ENCODE measurements around the gene GPSM1. TPM values are rescaled to one million over a fixed set of nuclear protein-coding genes. Genes with fewer than 3 reads are reported as not detected.
A peak's percentile ranks its signal among the peaks of the same experiment; 100 is the strongest.

The GPSM1 gene
- total and polyA plus RNA-seq, 2 donors (not counting 1 experiment from before 2014, with no cell fraction given) = 2.4 to 6.3 TPM

- no peak for TF ChIP-seq CTCF (IDR thresholded peaks at IDR 0.05)
- TF ChIP-seq EZH2 (IDR thresholded peaks at IDR 0.05; ENCODE audit: borderline replicate concordance, insufficient read depth, low read depth, low read length, poor library complexity, severe bottlenecking) = no peak
- 93% methylated on average over 18 of the region's 21 CpGs for WGBS (ENCODE audit: insufficient coverage)
- no peak overlapping the region for H3K4me3 Mint-ChIP-seq
- H3K9me3 Mint-ChIP-seq (ENCODE audit: insufficient read depth) = no peaks in the 10 kb centered on the region
- CTCF ChIA-PET = no interaction called here
- no peak overlapping the region for H3K27ac ChIP-seq (ENCODE audit: low read length in 2 of 2)
- no peak overlapping the region for H3K27ac Mint-ChIP-seq
- H3K27me3 ChIP-seq (replicated peaks in 1 of 4; ENCODE audit: control extremely low read depth in 1 of 4, control insufficient read depth in 3 of 4, insufficient read depth in 4 of 4, low read length in 3 of 4) = peaks cover 0 to 6% (median 0%) of the 10 kb centered on the region in 4 experiments
- no peak for ATAC-seq (ENCODE audit: low read depth)
- H3K9me3 ChIP-seq (ENCODE audit: control extremely low read depth in 1 of 3, control insufficient read depth in 2 of 3, insufficient read depth in 1 of 3, low read length in 2 of 3) = no peaks in the 10 kb centered on the region
- peaks cover 8% of the 10 kb centered on the region for H3K4me1 Mint-ChIP-seq
- DNase-seq = no peak
- H3K27me3 Mint-ChIP-seq = no peaks in the 10 kb centered on the region
- peak overlapping the region; percentile 63 for H3K4me2 ChIP-seq (replicated peaks; ENCODE audit: low read depth, low read length, poor library complexity, severe bottlenecking)
- no peak overlapping the region for H2AFZ ChIP-seq (ENCODE audit: insufficient read depth, low read depth, low read length, poor library complexity, severe bottlenecking)
- POLR2A ChIA-PET = no interaction called here
- H3K4me3 ChIP-seq (ENCODE audit: control extremely low read depth in 1 of 5, extremely low read depth in 1 of 5, insufficient read depth in 1 of 5, low read depth in 2 of 5, low read length in 4 of 5) = no peak overlapping the region
- H3K36me3 ChIP-seq (replicated peaks in 1 of 2; ENCODE audit: control extremely low read depth in 1 of 2, control insufficient read depth in 1 of 2, extremely low read depth in 1 of 2, insufficient read depth in 2 of 2, low read length in 1 of 2) = no peaks in the 10 kb centered on the region
- peaks cover 14 to 17% of the 10 kb centered on the region in 2 donors for H3K4me1 ChIP-seq (ENCODE audit: control insufficient read depth in 2 of 2, insufficient read depth in 2 of 2, low read length in 2 of 2)
- intact Hi-C loops (cut with micrococcal nuclease) = no loop called here
- no peaks in the 10 kb centered on the region for H3K79me2 ChIP-seq (ENCODE audit: control insufficient read depth, insufficient read depth, low read length)
- H3K9ac ChIP-seq (ENCODE audit: low read length) = no peak overlapping the region
- H4K20me1 ChIP-seq (ENCODE audit: control insufficient read depth, insufficient read depth, low read length, poor library complexity, severe bottlenecking) = no peaks in the 10 kb centered on the region
These were observed 44.7 kb downstream of the GPSM1 start for GRCh38 chr9:136372006-136372405.

- Histone ChIP-seq H3K27ac (ENCODE audit: low read length in 2 of 2) (no peak overlapping the region), H3K9me3 (ENCODE audit: control extremely low read depth in 1 of 3, control insufficient read depth in 2 of 3, insufficient read depth in 1 of 3, low read length in 2 of 3) (no peaks in the 10 kb centered on the region), H3K4me2 (replicated peaks; ENCODE audit: low read depth, low read length, poor library complexity, severe bottlenecking) (peak overlapping the region; percentile 63), H4K20me1 (ENCODE audit: control insufficient read depth, insufficient read depth, low read length, poor library complexity, severe bottlenecking) (no peaks in the 10 kb centered on the region), H3K4me3 (ENCODE audit: control extremely low read depth in 1 of 5, extremely low read depth in 1 of 5, insufficient read depth in 1 of 5, low read depth in 2 of 5, low read length in 4 of 5) (no peak overlapping the region), H3K79me2 (ENCODE audit: control insufficient read depth, insufficient read depth, low read length) (no peaks in the 10 kb centered on the region), H3K9ac (ENCODE audit: low read length) (no peak overlapping the region), H3K27me3 (replicated peaks in 1 of 4; ENCODE audit: control extremely low read depth in 1 of 4, control insufficient read depth in 3 of 4, insufficient read depth in 4 of 4, low read length in 3 of 4) (peaks cover 0 to 6% (median 0%) of the 10 kb centered on the region in 4 experiments), H3K4me1 (ENCODE audit: control insufficient read depth in 2 of 2, insufficient read depth in 2 of 2, low read length in 2 of 2) (peaks cover 14 to 17% of the 10 kb centered on the region in 2 donors), H2AFZ (ENCODE audit: insufficient read depth, low read depth, low read length, poor library complexity, severe bottlenecking) (peak overlapping the region; percentile 28), H3K36me3 (replicated peaks in 1 of 2; ENCODE audit: control extremely low read depth in 1 of 2, control insufficient read depth in 1 of 2, extremely low read depth in 1 of 2, insufficient read depth in 2 of 2, low read length in 1 of 2) (no peaks in the 10 kb centered on the region)
- ChIA-PET CTCF (no interaction called here), POLR2A (no interaction called here)
- DNase-seq (peak; percentile 46), ATAC-seq (ENCODE audit: low read depth) (peak; percentile 50)
- H3K9me3 Mint-ChIP-seq (ENCODE audit: insufficient read depth) = no peaks in the 10 kb centered on the region
- 10% methylated on average over 20 of the region's 21 CpGs for WGBS (ENCODE audit: insufficient coverage)
- H3K4me1 Mint-ChIP-seq = peaks cover 8% of the 10 kb centered on the region
- no peaks in the 10 kb centered on the region for H3K27me3 Mint-ChIP-seq
- H3K4me3 Mint-ChIP-seq = no peak overlapping the region
- no peak overlapping the region for H3K27ac Mint-ChIP-seq
- no peak for TF ChIP-seq CTCF (IDR thresholded peaks at IDR 0.05)
- TF ChIP-seq EZH2 (IDR thresholded peaks at IDR 0.05; ENCODE audit: borderline replicate concordance, insufficient read depth, low read depth, low read length, poor library complexity, severe bottlenecking) = no peak
- intact Hi-C loops (cut with micrococcal nuclease) = no loop called here
These were observed 45.4 kb downstream of the GPSM1 start for GRCh38 chr9:136372561-136373299.

Data from B cell (primary cell).